AG09319 (cell line): ENCODE data around the gene KIRREL3.
"Not testable (repeated sequence)": the region's sequence is repeated elsewhere in the genome, so short reads cannot be mapped to it uniquely, and the experiment has no call there.

ENCODE experiments used
- DNase-seq: peaks from one replicate; pipeline ENCODE4 v3.0.0-alpha.2; 2010; ENCODE audit warnings: low read depth; ENCODE audit errors: extremely low read depth
- TF ChIP-seq, protein P1 (sequence below): IDR thresholded peaks from 2 replicates; pipeline ENCODE4 v1.5.1; 2011; ENCODE audit warnings: low read depth, mild to moderate bottlenecking, inconsistent platforms, low read length, moderate library complexity

KIRREL3 gene

DNA sequence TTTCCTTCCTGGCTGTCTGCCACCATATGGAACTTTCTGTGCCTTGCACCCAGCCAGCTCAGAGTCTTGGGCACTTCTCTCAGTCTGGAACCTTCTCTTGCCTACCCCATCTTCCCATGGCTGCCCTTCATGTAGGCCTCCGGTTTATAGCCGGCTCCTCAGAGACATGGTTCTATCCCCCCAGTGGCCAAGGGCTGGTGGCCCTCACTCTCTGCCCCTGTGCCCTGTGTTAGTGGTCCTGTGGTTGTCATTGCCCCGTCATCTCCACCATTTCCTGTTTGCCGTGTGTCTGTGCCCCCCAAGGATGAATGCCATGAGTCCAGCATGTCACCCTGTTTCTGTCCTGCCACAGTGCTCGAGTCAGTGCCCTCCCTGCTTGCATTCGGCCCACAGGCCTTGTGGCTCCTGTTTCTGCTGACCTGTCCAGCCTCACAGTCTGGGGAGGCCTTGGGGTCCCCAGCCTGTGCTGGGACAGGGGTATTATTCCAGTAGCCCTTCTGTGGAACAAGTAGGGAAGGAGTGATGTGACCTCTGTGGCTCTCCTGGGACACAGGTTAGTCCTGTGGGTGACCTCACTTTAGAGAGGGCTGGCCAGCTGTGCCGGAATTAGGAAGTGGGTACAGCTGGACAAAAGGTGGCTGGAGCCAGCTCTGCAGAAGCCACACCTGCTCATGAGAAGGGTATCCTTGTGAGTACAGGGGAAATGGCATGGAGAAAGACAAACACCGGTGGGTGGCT, 614.4 kb downstream of the KIRREL3 start:
- no peak for DNase-seq
- TF ChIP-seq, protein P1, sequence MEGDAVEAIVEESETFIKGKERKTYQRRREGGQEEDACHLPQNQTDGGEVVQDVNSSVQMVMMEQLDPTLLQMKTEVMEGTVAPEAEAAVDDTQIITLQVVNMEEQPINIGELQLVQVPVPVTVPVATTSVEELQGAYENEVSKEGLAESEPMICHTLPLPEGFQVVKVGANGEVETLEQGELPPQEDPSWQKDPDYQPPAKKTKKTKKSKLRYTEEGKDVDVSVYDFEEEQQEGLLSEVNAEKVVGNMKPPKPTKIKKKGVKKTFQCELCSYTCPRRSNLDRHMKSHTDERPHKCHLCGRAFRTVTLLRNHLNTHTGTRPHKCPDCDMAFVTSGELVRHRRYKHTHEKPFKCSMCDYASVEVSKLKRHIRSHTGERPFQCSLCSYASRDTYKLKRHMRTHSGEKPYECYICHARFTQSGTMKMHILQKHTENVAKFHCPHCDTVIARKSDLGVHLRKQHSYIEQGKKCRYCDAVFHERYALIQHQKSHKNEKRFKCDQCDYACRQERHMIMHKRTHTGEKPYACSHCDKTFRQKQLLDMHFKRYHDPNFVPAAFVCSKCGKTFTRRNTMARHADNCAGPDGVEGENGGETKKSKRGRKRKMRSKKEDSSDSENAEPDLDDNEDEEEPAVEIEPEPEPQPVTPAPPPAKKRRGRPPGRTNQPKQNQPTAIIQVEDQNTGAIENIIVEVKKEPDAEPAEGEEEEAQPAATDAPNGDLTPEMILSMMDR: no peak

DNA sequence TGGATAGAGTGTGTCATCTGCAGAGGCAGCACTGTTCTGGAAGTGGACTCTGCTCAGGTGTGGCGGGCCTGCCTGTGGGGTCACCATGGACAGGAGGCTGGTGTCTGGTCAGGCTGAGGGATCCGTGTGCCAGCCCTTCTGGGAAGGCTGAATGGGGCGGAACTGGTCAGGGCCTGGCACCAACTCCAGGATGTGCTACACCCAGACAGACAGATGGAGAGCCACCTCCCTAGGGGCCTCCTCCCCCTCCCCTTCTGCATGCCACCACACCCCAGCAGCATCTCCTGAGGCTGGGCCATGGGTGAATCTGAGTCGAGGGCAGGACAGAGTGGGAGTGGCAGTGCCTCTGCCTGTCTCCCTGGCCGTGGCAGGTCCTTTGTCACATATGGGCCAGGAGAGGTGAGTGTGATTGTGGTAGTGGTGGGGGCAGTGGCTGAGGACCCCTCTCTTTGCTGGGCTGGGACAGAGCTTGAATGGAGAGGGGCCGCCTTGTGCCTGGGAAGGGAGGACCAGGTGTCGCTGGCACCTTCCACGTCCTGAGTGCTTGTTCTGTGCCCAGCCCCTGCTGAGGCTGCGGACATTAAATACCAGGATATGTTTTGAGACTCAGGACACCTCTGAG, 616.0 kb downstream of the KIRREL3 start:
- no peak for DNase-seq
- TF ChIP-seq, protein P1: no peak

- DNase-seq: no peak
- TF ChIP-seq, protein P1: no peak
Observed at GRCh38 chr11:126383339-126384335, 616.9 kb downstream of the KIRREL3 start.

DNA sequence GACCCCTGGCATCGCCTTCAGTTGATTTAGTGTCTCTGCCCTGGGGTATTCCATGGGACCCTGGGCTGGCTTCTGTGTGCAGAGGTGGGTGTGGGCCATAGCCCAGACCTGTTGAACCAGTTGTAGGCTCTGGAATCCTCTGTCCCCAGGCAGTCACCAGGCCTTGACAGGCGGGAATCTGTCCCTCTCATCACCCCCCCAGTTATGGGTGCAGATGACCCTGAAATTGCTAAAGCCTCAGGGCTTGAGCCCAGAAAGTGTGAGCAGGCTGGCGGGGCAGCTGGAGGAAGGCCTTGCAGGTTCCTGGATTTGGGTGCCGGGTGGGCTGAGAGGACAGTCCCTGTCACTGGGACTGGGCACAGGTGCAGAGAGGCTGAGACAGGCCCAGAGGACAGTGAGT, 617.9 kb downstream of the KIRREL3 start:
- not testable (repeated sequence) for DNase-seq

GRCh38 chr11:126381960-126382359, 618.6 kb downstream of the KIRREL3 start:
- DNase-seq: not testable (repeated sequence)

DNA sequence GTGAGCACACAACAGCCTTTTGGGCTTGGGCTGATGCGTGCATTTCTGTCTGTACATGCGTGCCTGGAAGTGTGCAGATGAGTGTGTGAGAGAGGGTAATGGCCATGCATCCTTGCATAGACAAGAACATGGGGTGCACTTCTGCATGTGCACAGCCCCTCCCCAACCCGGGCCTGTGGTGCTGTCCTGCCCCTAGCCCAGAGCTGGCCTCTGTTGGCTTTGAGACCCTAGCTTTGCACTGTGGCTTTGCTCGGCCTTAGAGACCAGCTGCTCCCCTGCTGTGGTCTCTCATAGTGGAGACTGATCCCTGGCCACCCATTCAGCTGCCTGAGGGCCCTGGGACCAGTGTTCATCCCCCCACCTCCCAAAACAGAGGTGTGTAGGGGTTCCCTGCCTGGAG, 619.7 kb downstream of the KIRREL3 start:
- TF ChIP-seq, protein P1: no peak
- no peak for DNase-seq

DNA sequence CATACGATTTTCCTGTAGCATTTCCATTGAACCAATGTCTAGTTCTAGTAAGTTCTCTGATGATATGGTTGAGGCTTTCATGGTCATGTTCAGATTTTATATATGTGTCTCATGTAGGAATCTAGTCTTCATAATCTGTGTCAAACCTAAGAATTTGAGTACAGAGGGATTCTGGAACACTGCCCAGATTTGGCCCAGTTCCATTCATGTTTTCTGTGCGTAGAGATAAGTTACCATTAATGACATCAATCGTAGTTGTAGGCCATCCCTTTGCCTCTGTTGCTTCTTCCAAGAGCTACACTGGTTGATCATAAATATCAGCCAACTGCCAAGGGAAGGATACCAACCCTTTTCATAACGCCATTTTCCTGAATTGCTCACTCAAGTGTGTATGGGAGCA, 621.8 kb downstream of the KIRREL3 start:
- DNase-seq: no peak
- TF ChIP-seq, protein P1: no peak

DNA sequence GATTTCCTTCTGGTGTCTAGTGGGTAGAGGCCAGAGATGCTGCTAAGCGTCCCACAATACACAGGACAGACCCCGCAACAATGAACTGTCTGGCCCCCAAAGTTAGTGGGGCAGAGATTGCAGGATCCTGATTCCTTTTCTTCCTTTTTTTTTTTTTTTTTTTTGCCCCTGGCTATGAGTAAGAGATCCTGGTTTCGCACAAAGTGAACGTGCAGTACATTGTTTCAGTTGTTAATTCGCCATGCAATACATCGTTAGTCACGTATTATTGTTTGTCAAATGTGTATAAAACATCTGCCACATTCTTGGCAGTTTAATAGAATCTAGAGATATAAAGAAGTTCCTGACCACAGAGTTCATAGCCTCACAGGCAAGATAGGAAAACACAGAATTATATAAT, 624.8 kb downstream of the KIRREL3 start:
- TF ChIP-seq, protein P1: no peak
- DNase-seq: no peak

- not testable (repeated sequence) for DNase-seq
Observed at GRCh38 chr11:126374562-126375300, 625.8 kb downstream of the KIRREL3 start.

- not testable (repeated sequence) for DNase-seq
Observed at GRCh38 chr11:126373389-126374066, 627.0 kb downstream of the KIRREL3 start.
